RWPE2 (cell line): ENCODE data around the gene AP4B1.

Source experiments
- ATAC-seq: fragments of 200-7000 bp; cut with Tn5 transposase; 3 replicates; pipeline ENCODE4 v1.9.1; 2021; ENCODE audit warnings: low read depth
- DNase-seq: peaks from one replicate; pipeline ENCODE4 v3.0.0-alpha.2; 2020; ENCODE audit warnings: low spot score
- H3K27ac ChIP-seq: fragments of 450-650 bp; 2 replicates; pipeline ENCODE4 v1.5.1; 2017; ENCODE audit warnings: mild to moderate bottlenecking; ENCODE audit not compliant: poor library complexity, severe bottlenecking
- H3K27me3 ChIP-seq: fragments of 250-450 bp; sonication (Bioruptor Pico); 2 replicates; pipeline ENCODE4 v1.5.1; 2021; ENCODE audit warnings: mild to moderate bottlenecking, moderate library complexity; ENCODE audit not compliant: insufficient read depth, poor library complexity, severe bottlenecking
- H3K36me3 ChIP-seq: fragments of 250-450 bp; sonication (Bioruptor Pico); 2 replicates; pipeline ENCODE4 v1.5.1; 2020; ENCODE audit warnings: low read depth, mild to moderate bottlenecking, moderate library complexity
- H3K4me1 ChIP-seq: fragments of 250-450 bp; sonication (Bioruptor Pico); 2 replicates; pipeline ENCODE4 v1.5.1; 2021; ENCODE audit warnings: mild to moderate bottlenecking, moderate library complexity; ENCODE audit not compliant: insufficient read depth, poor library complexity, severe bottlenecking
- H3K4me3 ChIP-seq: fragments of 250-450 bp; sonication (Bioruptor Pico); 2 replicates; pipeline ENCODE4 v1.5.1; 2021; ENCODE audit warnings: mild to moderate bottlenecking, moderate library complexity; ENCODE audit not compliant: severe bottlenecking
- H3K9me3 ChIP-seq: fragments of 250-450 bp; sonication (Bioruptor Pico); 2 replicates; pipeline ENCODE4 v1.5.1; 2021; ENCODE audit warnings: mild to moderate bottlenecking, moderate library complexity; ENCODE audit not compliant: severe bottlenecking
- CTCF ChIP-seq: fragments of 450-650 bp; IDR thresholded peaks from one replicate; pipeline ENCODE4 v1.5.1; 2017; ENCODE audit warnings: mild to moderate bottlenecking, moderate library complexity; ENCODE audit not compliant: poor library complexity, severe bottlenecking

Gene AP4B1

GRCh38 chr1:113928941-113929749 is 24.5 kb upstream of the AP4B1 start, which contains the start of gene HIPK1:
HIPK1 (plus strand) TSS chr1:113929324.
- peak; percentile 84 for ATAC-seq
- DNase-seq: peak; percentile 87
- TF ChIP-seq CTCF: no peak

GRCh38 chr1:113928187-113928930 is 23.8 kb upstream of the AP4B1 start:
- Histone ChIP-seq H3K4me3 (peak overlapping the region; percentile 84), H3K27ac (peak overlapping the region; percentile 46), H3K4me1 (peaks cover 16% of the 10 kb centered on the region), H3K9me3 (no peaks in the 10 kb centered on the region), H3K27me3 (no peaks in the 10 kb centered on the region), H3K36me3 (no peaks in the 10 kb centered on the region)
- no peak for DNase-seq
- ATAC-seq: no peak
- no peak for TF ChIP-seq CTCF

More at GRCh38 chr1:113928941-113929749, 24.5 kb upstream of the AP4B1 start, which contains the start of gene HIPK1:
- H3K4me1 ChIP-seq: peaks cover 16% of the 10 kb centered on the region
- no peaks in the 10 kb centered on the region for H3K36me3 ChIP-seq
- H3K27ac ChIP-seq: peak within 1 kb of the TSS; percentile 46
- no peaks in the 10 kb centered on the region for H3K9me3 ChIP-seq
- no peaks in the 10 kb centered on the region for H3K27me3 ChIP-seq
- H3K4me3 ChIP-seq: peak within 1 kb of the TSS; percentile 84

- Histone ChIP-seq H3K4me1 (no peaks in the 10 kb centered on the region), H3K4me3 (no peak overlapping the region), H3K36me3 (no peaks in the 10 kb centered on the region), H3K27ac (no peak overlapping the region), H3K9me3 (no peaks in the 10 kb centered on the region), H3K27me3 (no peaks in the 10 kb centered on the region)
- no peak for DNase-seq
- ATAC-seq: no peak
- TF ChIP-seq CTCF: no peak
These were observed 19.9 kb upstream of the AP4B1 start for GRCh38 chr1:113924473-113924872.

DNA sequence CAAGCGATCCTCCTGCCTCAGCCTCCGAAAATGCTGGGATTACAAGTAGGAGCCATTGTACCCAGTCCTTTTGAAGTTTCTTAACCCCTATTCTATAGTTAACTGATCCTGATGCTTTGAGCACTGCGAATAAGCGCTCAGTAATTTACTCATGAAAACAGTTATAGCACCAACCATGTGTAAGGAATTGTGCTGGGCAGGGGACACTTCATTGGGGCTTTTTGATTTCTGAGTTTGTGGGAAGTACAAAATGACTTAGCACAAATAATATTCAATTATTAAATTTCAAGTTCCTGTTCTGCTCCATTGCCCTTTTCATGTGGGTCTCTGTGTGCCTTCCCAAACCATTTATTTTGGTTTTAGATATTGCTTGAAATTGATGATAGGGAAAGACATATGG is 18.4 kb upstream of the AP4B1 start:
- H3K27ac ChIP-seq: no peak overlapping the region
- no peak for TF ChIP-seq CTCF
- ATAC-seq (no peak), DNase-seq (no peak)
- no peaks in the 10 kb centered on the region for H3K9me3 ChIP-seq
- no peaks in the 10 kb centered on the region for H3K27me3 ChIP-seq
- H3K36me3 ChIP-seq: no peaks in the 10 kb centered on the region
- no peaks in the 10 kb centered on the region for H3K4me1 ChIP-seq
- no peak overlapping the region for H3K4me3 ChIP-seq
